Measurements from ENCODE around the gene ZC3H18.

The ZC3H18 gene

GRCh38 chr16:88649195-88649923, 79.2 kb downstream of the ZC3H18 start:
- Histone ChIP-seq H3K79me1 (ENCODE audit: low read length) (peaks cover 1% of the 10 kb centered on the region), H4K8ac (ENCODE audit: low read depth, low read length) (no peak overlapping the region), H2AK5ac (ENCODE audit: low read length) (no peak overlapping the region), H3K4ac (ENCODE audit: low read depth, low read length) (no peak overlapping the region), H3K18ac (ENCODE audit: low read length) (no peak overlapping the region), H3K23ac (ENCODE audit: low read length) (no peak overlapping the region), H2BK15ac (replicated peaks; ENCODE audit: low read depth) (no peak overlapping the region), H3K79me2 (ENCODE audit: control insufficient read depth, insufficient read depth, low read length) (no peaks in the 10 kb centered on the region), H3K4me3 (ENCODE audit: low read length) (no peak overlapping the region), H2BK120ac (ENCODE audit: low read depth, low read length) (no peak overlapping the region), H3K9ac (ENCODE audit: low read length) (no peak overlapping the region), H3K27me3 (ENCODE audit: insufficient read depth, low read length, poor library complexity) (no peaks in the 10 kb centered on the region), H3K36me3 (ENCODE audit: control insufficient read depth, insufficient read depth, low read length) (no peaks in the 10 kb centered on the region), H2BK5ac (ENCODE audit: low read length) (no peak overlapping the region), H3K4me1 (ENCODE audit: control insufficient read depth, low read depth, low read length) (peaks cover 3% of the 10 kb centered on the region), H3K4me2 (ENCODE audit: low read length) (no peak overlapping the region), H4K5ac (ENCODE audit: low read length) (no peak overlapping the region), H3K56ac (ENCODE audit: low read length) (peak overlapping the region; percentile 98), H3K27ac (ENCODE audit: low read depth, low read length) (no peak overlapping the region)
- no CpG with 5 or more reads among the region's 20 CpGs for WGBS (ENCODE audit: extremely low coverage, insufficient coverage, low lambda C conversion rate)
- no peak for DNase-seq

DNA sequence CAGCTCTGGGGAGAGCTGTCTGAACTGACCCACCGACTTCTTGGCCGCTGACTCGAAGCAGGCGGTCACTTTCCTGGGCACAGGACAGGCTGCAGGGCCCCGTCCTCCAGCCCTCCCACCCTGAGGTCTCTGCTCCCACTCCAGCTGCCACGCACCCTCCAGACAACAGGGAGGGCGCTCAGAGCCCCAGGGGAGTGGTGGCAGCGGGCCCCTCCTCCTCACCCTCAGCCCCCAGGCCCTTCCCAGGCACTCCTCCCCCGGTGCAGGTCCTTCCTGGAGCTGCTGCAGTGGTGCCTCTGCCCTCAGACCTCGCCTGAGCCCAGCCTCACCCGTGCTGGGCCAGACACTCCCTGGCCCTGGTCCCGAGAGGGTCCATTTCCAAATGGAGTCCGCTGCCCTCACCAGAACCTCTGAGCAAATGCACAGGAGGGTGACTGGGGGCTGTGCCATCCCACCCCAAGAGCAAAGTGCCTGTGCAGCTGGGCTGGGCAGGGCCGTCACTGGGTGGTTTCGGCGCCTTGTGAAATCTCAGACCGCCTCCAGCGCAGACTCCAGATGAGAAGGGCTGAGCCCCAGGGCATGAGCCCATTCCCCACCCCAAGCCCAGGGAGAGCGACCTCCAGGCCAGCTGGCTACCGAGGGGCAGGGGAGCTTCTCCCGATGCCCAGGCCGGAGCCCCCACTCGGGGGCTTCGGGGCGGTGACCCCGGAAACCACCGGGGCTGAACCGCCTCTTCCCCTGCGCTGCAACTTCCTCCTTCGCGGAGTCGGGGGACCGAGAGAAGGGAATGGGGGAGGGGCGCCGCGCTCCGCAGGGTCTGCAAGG, 79.9 kb downstream of the ZC3H18 start:
- peak overlapping the region; percentile 70 for H3K27ac ChIP-seq (ENCODE audit: low read depth, low read length)
- peak; percentile 43 for DNase-seq
- no peaks in the 10 kb centered on the region for H3K36me3 ChIP-seq (ENCODE audit: control insufficient read depth, insufficient read depth, low read length)

DNA sequence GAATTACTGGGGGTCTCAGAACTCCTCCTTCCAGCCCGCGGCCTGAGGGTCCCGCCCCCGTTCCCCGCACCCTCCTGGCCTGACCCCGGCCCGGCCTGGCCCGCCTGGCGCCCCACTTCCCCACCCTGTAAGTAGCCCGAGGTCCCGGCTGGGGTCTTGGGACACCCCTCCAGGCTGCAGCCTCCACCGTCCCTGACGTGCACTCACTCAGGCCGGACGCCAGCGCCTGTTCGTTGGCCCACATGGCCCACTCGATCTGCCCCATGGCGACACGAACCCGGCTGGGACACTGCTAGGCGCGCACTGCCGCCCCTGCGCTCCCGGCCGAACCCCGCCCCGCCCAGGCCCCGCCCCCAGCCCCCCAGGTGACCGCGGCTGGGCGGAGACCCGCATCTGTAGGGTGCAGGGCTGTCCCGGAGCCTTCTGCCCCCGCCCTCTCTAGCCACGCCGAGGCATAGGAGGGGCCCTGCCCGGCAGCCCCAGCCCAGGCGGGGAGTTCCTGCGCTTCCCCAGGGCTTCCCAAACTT, 80.6 kb downstream of the ZC3H18 start, which contains the start of gene CYBA:
CYBA (minus strand) TSS at position 305 of the 527 bp plus-strand sequence; CDS start at position 265, 40 bp downstream.
- no peak within 1 kb of the TSS for H3K23ac ChIP-seq (ENCODE audit: low read length)
- peak within 1 kb of the TSS; percentile 98 for H3K56ac ChIP-seq (ENCODE audit: low read length)
- peak within 1 kb of the TSS; percentile 98 for H3K9ac ChIP-seq (ENCODE audit: low read length)
- WGBS (ENCODE audit: extremely low coverage, insufficient coverage, low lambda C conversion rate) = no CpG with 5 or more reads among the region's 41 CpGs
- H3K79me1 ChIP-seq (ENCODE audit: low read length) = peaks cover 1% of the 10 kb centered on the region
- no peak within 1 kb of the TSS for H4K5ac ChIP-seq (ENCODE audit: low read length)
- H4K8ac ChIP-seq (ENCODE audit: low read depth, low read length) = no peak within 1 kb of the TSS
- peaks cover 3% of the 10 kb centered on the region for H3K4me1 ChIP-seq (ENCODE audit: control insufficient read depth, low read depth, low read length)
- H2BK15ac ChIP-seq (replicated peaks; ENCODE audit: low read depth) = no peak within 1 kb of the TSS
- H3K27ac ChIP-seq (ENCODE audit: low read depth, low read length) = peak within 1 kb of the TSS; percentile 70
- no peak within 1 kb of the TSS for H2BK5ac ChIP-seq (ENCODE audit: low read length)
- H2AK5ac ChIP-seq (ENCODE audit: low read length) = no peak within 1 kb of the TSS
- H3K4me3 ChIP-seq (ENCODE audit: low read length) = peak within 1 kb of the TSS; percentile 85
- peak within 1 kb of the TSS; percentile 48 for H3K4ac ChIP-seq (ENCODE audit: low read depth, low read length)
- H3K4me2 ChIP-seq (ENCODE audit: low read length) = peak within 1 kb of the TSS; percentile 42
- peaks cover 2% of the 10 kb centered on the region for H3K36me3 ChIP-seq (ENCODE audit: control insufficient read depth, insufficient read depth, low read length)
- peak; percentile 85 for DNase-seq
- no peak within 1 kb of the TSS for H2BK120ac ChIP-seq (ENCODE audit: low read depth, low read length)
- no peaks in the 10 kb centered on the region for H3K27me3 ChIP-seq (ENCODE audit: insufficient read depth, low read length, poor library complexity)
- peak within 1 kb of the TSS; percentile 77 for H3K18ac ChIP-seq (ENCODE audit: low read length)
- no peaks in the 10 kb centered on the region for H3K79me2 ChIP-seq (ENCODE audit: control insufficient read depth, insufficient read depth, low read length)

More for the DNA sequence above, 79.9 kb downstream of the ZC3H18 start:
- Histone ChIP-seq H4K8ac (ENCODE audit: low read depth, low read length) (no peak overlapping the region), H3K4ac (ENCODE audit: low read depth, low read length) (peak overlapping the region; percentile 48), H3K79me2 (ENCODE audit: control insufficient read depth, insufficient read depth, low read length) (no peaks in the 10 kb centered on the region), H3K4me1 (ENCODE audit: control insufficient read depth, low read depth, low read length) (peaks cover 3% of the 10 kb centered on the region), H3K4me2 (ENCODE audit: low read length) (peak overlapping the region; percentile 42), H4K5ac (ENCODE audit: low read length) (no peak overlapping the region), H2BK5ac (ENCODE audit: low read length) (no peak overlapping the region), H3K56ac (ENCODE audit: low read length) (peak overlapping the region; percentile 98), H2AK5ac (ENCODE audit: low read length) (no peak overlapping the region), H2BK120ac (ENCODE audit: low read depth, low read length) (no peak overlapping the region), H3K23ac (ENCODE audit: low read length) (no peak overlapping the region), H3K9ac (ENCODE audit: low read length) (peak overlapping the region; percentile 98), H3K18ac (ENCODE audit: low read length) (peak overlapping the region; percentile 77), H3K79me1 (ENCODE audit: low read length) (peaks cover 1% of the 10 kb centered on the region), H3K27me3 (ENCODE audit: insufficient read depth, low read length, poor library complexity) (no peaks in the 10 kb centered on the region), H3K4me3 (ENCODE audit: low read length) (peak overlapping the region; percentile 85), H2BK15ac (replicated peaks; ENCODE audit: low read depth) (no peak overlapping the region)
- WGBS (ENCODE audit: extremely low coverage, insufficient coverage, low lambda C conversion rate) = no CpG with 5 or more reads among the region's 37 CpGs

- DNase-seq = peak; percentile 74
- Histone ChIP-seq H3K4me3 (ENCODE audit: low read length) (no peak overlapping the region), H3K9ac (ENCODE audit: low read length) (peak overlapping the region; percentile 72), H3K27me3 (ENCODE audit: insufficient read depth, low read length, poor library complexity) (no peaks in the 10 kb centered on the region), H3K18ac (ENCODE audit: low read length) (no peak overlapping the region), H2BK5ac (ENCODE audit: low read length) (no peak overlapping the region), H4K8ac (ENCODE audit: low read depth, low read length) (no peak overlapping the region), H3K36me3 (ENCODE audit: control insufficient read depth, insufficient read depth, low read length) (peaks cover 2% of the 10 kb centered on the region), H3K23ac (ENCODE audit: low read length) (no peak overlapping the region), H3K4ac (ENCODE audit: low read depth, low read length) (no peak overlapping the region), H3K79me2 (ENCODE audit: control insufficient read depth, insufficient read depth, low read length) (no peaks in the 10 kb centered on the region), H3K27ac (ENCODE audit: low read depth, low read length) (peak overlapping the region; percentile 27), H4K5ac (ENCODE audit: low read length) (no peak overlapping the region), H3K4me1 (ENCODE audit: control insufficient read depth, low read depth, low read length) (peaks cover 3% of the 10 kb centered on the region), H3K79me1 (ENCODE audit: low read length) (peaks cover 1% of the 10 kb centered on the region), H3K4me2 (ENCODE audit: low read length) (peak overlapping the region; percentile 21), H3K56ac (ENCODE audit: low read length) (peak overlapping the region; percentile 59), H2BK120ac (ENCODE audit: low read depth, low read length) (no peak overlapping the region), H2BK15ac (replicated peaks; ENCODE audit: low read depth) (no peak overlapping the region), H2AK5ac (ENCODE audit: low read length) (no peak overlapping the region)
- no CpG with 5 or more reads among the region's 24 CpGs for WGBS (ENCODE audit: extremely low coverage, insufficient coverage, low lambda C conversion rate)
Observed at GRCh38 chr16:88651276-88651988, 81.2 kb downstream of the ZC3H18 start.

- H3K4ac ChIP-seq (ENCODE audit: low read depth, low read length) = no peak overlapping the region
- no peak overlapping the region for H3K4me3 ChIP-seq (ENCODE audit: low read length)
- H3K79me2 ChIP-seq (ENCODE audit: control insufficient read depth, insufficient read depth, low read length) = no peaks in the 10 kb centered on the region
- H3K27me3 ChIP-seq (ENCODE audit: insufficient read depth, low read length, poor library complexity) = no peaks in the 10 kb centered on the region
- H2AK5ac ChIP-seq (ENCODE audit: low read length) = no peak overlapping the region
- WGBS (ENCODE audit: extremely low coverage, insufficient coverage, low lambda C conversion rate) = no CpG with 5 or more reads among the region's 29 CpGs
- H3K9ac ChIP-seq (ENCODE audit: low read length) = no peak overlapping the region
- no peak overlapping the region for H3K18ac ChIP-seq (ENCODE audit: low read length)
- no peak for DNase-seq
- H3K79me1 ChIP-seq (ENCODE audit: low read length) = peaks cover 1% of the 10 kb centered on the region
- H4K5ac ChIP-seq (ENCODE audit: low read length) = no peak overlapping the region
- H2BK120ac ChIP-seq (ENCODE audit: low read depth, low read length) = no peak overlapping the region
- H3K27ac ChIP-seq (ENCODE audit: low read depth, low read length) = no peak overlapping the region
- no peak overlapping the region for H3K56ac ChIP-seq (ENCODE audit: low read length)
- H3K4me1 ChIP-seq (ENCODE audit: control insufficient read depth, low read depth, low read length) = peaks cover 3% of the 10 kb centered on the region
- H2BK15ac ChIP-seq (replicated peaks; ENCODE audit: low read depth) = no peak overlapping the region
- no peak overlapping the region for H3K23ac ChIP-seq (ENCODE audit: low read length)
- H3K36me3 ChIP-seq (ENCODE audit: control insufficient read depth, insufficient read depth, low read length) = peaks cover 2% of the 10 kb centered on the region
- no peak overlapping the region for H2BK5ac ChIP-seq (ENCODE audit: low read length)
- H3K4me2 ChIP-seq (ENCODE audit: low read length) = no peak overlapping the region
- H4K8ac ChIP-seq (ENCODE audit: low read depth, low read length) = no peak overlapping the region
Observed at GRCh38 chr16:88651989-88652761, 82.0 kb downstream of the ZC3H18 start.
